Fibroblast of lung (primary cell): ENCODE results near the gene PGAM1. TPM values are rescaled to one million over a fixed set of nuclear protein-coding genes. Genes with fewer than 3 reads are reported as not detected.

Experiments used
- DNase-seq, 2 donors: peaks; one replicate each; pipeline versions ENCODE4 v3.0.0 to v3.0.0-alpha.2; 2010; ENCODE audit warnings: low read depth in 2 of 2
- H2AFZ ChIP-seq: 2 replicates; pipeline ENCODE4 v1.5.1; 2012; ENCODE audit warnings: low read length, control low read depth, inconsistent platforms
- H3K27ac ChIP-seq: 2 replicates; pipeline ENCODE4 v1.5.1; 2011; ENCODE audit warnings: low read length, control low read depth; ENCODE audit not compliant: insufficient read depth
- H3K27me3 ChIP-seq: 2 replicates; pipeline ENCODE4 v1.5.1; 2011; ENCODE audit warnings: mild to moderate bottlenecking, low read length; ENCODE audit not compliant: control insufficient read depth, insufficient read depth
- H3K36me3 ChIP-seq: 2 replicates; pipeline ENCODE4 v1.5.1; 2011; ENCODE audit warnings: low read length; ENCODE audit not compliant: control insufficient read depth, insufficient read depth
- H3K4me1 ChIP-seq: 2 replicates; pipeline ENCODE4 v1.5.1; 2011; ENCODE audit warnings: low read length; ENCODE audit not compliant: control insufficient read depth, insufficient read depth; ENCODE audit errors: extremely low read depth
- H3K4me2 ChIP-seq: 2 replicates; pipeline ENCODE4 v1.5.1; 2011; ENCODE audit warnings: low read length, control low read depth; ENCODE audit not compliant: insufficient read depth; ENCODE audit errors: extremely low read depth
- H3K4me3 ChIP-seq, 4 experiments: fragments of 200-600 bp in 1 of 4; sonication (generic) in 1 of 4; replicated peaks in 1 of 4; 2 replicates each; pipeline ENCODE4 v1.5.1; 2011 to 2016; ENCODE audit warnings: low read length in 4 of 4, low read depth in 3 of 4, mild to moderate bottlenecking in 3 of 4, control low read depth in 2 of 4, inconsistent platforms in 1 of 4, mixed read lengths in 1 of 4; ENCODE audit not compliant: insufficient read depth in 1 of 4; ENCODE audit errors: control extremely low read depth in 1 of 4
- H3K79me2 ChIP-seq: 2 replicates; pipeline ENCODE4 v1.5.1; 2012; ENCODE audit warnings: mild to moderate bottlenecking, low read length, inconsistent platforms; ENCODE audit not compliant: control insufficient read depth, insufficient read depth
- H3K9ac ChIP-seq: 2 replicates; pipeline ENCODE4 v1.5.1; 2011; ENCODE audit warnings: mild to moderate bottlenecking, low read length, control low read depth; ENCODE audit not compliant: insufficient read depth
- H3K9me3 ChIP-seq: 2 replicates; pipeline ENCODE4 v1.5.1; 2012; ENCODE audit warnings: low read depth, low read length; ENCODE audit not compliant: control insufficient read depth, insufficient read depth
- H4K20me1 ChIP-seq: 2 replicates; pipeline ENCODE4 v1.5.1; 2011; ENCODE audit warnings: low read length; ENCODE audit not compliant: control insufficient read depth, insufficient read depth; ENCODE audit errors: extremely low read depth
- EZH2 ChIP-seq: IDR thresholded peaks from 2 replicates; pipeline ENCODE4 v1.5.1; 2012; ENCODE audit warnings: low read length, control low read depth, mild to moderate bottlenecking; ENCODE audit errors: missing control alignments
- polyA plus RNA-seq, 2 donors: library from polyadenylated mRNA; depleted of rRNA in 1 of 2; stranded (reverse) in 1 of 2; unstranded in 1 of 2; fragments of >200 nt; gene quantifications; 2 replicates each; pipeline ENCODE4 v1.2.1, GENCODE V29; 2011 to 2012; ENCODE audit warnings: missing spikeins in 1 of 2
- total RNA-seq: library from RNA; depleted of rRNA; stranded (reverse); fragments of >200 nt; gene quantifications from 2 replicates; pipeline ENCODE4 v1.2.1, GENCODE V29; 2014
- TF ChIP-seq, protein P1 (sequence below), 2 donors: IDR thresholded peaks in 1 of 2; conservative IDR thresholded peaks in 1 of 2; 1 replicate in 1 of 2; 2 replicates in 1 of 2; pipeline ENCODE4 v1.5.1; 2011 to 2012; ENCODE audit warnings: low read length in 2 of 2, control low read depth in 1 of 2, inconsistent platforms in 1 of 2, low read depth in 1 of 2, mild to moderate bottlenecking in 1 of 2

The PGAM1 gene
- total and polyA plus RNA-seq, 2 donors (not counting 1 experiment from before 2014, with no cell fraction given): 209 to 498 TPM

DNA sequence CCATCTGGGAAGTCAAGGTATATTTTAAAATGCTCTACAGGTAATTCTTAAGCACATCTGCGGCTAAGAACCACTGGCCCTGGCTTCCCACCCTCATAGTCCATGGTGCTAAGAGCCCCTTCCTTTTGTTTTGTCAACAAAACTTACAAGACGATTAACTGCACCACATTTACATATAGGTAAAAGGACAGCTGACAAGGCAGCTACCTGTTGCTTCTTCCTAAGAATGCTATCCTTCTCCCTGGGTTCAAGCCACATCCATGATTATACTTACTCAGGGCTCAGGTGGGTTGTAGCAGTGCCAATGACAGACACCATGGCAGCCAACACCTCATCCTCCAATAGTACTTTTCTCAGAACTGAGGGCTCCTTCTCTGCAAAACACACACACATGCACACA is 36.3 kb downstream of the PGAM1 start:
- Histone ChIP-seq H3K27ac (no peak overlapping the region), H2AFZ (no peak overlapping the region), H3K27me3 (no peaks in the 10 kb centered on the region), H3K4me2 (no peak overlapping the region), H3K9ac (no peak overlapping the region), H3K4me1 (peaks cover 2% of the 10 kb centered on the region), H3K79me2 (no peaks in the 10 kb centered on the region), H3K4me3 (no peak overlapping the region), H4K20me1 (no peaks in the 10 kb centered on the region), H3K36me3 (peaks cover 39% of the 10 kb centered on the region), H3K9me3 (no peaks in the 10 kb centered on the region)
- TF ChIP-seq, protein P1, sequence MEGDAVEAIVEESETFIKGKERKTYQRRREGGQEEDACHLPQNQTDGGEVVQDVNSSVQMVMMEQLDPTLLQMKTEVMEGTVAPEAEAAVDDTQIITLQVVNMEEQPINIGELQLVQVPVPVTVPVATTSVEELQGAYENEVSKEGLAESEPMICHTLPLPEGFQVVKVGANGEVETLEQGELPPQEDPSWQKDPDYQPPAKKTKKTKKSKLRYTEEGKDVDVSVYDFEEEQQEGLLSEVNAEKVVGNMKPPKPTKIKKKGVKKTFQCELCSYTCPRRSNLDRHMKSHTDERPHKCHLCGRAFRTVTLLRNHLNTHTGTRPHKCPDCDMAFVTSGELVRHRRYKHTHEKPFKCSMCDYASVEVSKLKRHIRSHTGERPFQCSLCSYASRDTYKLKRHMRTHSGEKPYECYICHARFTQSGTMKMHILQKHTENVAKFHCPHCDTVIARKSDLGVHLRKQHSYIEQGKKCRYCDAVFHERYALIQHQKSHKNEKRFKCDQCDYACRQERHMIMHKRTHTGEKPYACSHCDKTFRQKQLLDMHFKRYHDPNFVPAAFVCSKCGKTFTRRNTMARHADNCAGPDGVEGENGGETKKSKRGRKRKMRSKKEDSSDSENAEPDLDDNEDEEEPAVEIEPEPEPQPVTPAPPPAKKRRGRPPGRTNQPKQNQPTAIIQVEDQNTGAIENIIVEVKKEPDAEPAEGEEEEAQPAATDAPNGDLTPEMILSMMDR (conservative IDR thresholded peaks at IDR 0.05 in 1 of 2, IDR thresholded peaks at IDR 0.05 in 1 of 2; ENCODE audit: low read depth in 1 of 2, low read length in 2 of 2): no peak
- DNase-seq: no peak

DNA sequence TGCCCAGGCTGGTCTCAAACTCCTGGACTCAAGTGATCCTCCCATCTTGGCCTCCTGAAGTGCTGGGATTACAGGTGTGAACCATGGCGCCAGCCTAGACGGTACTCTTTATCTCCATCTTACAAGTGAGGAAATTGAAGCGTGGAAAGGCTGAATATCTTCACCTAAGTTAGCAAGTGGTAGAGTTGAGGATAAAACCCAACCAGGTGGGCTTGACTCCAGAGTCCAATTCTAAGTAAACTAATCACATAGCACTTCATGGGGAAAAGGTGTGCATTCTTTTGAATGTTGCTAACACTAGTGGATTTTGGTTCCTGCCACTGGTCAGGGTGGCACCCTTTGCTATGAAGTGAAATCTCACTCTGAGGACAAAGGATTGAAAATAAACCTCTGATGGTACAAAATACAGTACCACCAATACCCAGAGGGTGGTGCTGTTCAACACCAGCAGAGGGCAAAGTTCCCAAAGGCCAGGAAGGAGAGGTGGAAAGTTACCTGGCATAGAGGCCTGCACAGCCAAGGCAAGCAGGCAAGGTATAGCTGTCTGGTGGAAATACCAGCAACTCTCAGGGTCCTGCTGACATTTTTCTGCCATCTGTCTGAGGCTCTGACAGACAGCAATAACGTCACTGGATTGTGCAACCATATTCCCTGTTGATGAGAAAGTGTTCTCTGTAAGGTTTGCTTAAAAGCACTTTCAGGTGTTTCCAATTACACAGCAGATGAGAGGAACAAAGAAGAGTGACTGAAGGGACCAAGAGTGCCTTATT is 37.6 kb downstream of the PGAM1 start:
- Histone ChIP-seq H3K36me3 (peaks cover 33% of the 10 kb centered on the region), H3K79me2 (no peaks in the 10 kb centered on the region)

DNA sequence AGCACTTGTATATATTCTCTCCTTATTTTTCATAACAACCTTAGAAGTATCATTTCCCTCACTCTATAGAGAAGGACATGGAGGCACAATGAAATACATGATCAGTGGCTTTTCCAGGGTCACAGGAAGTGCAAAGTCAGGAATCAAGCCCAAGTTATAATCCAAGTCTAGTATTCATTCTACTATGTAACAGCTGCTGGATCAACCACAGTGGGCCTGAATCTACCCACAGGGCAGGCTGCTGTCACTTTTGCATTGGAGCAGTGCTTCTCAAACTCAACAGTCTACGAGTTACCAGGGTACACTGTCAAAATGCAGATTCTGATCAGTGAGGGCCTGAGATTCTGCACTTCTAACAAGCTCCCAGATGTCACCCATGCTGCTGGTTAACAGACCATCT is 38.2 kb downstream of the PGAM1 start:
- H4K20me1 ChIP-seq: no peaks in the 10 kb centered on the region
- TF ChIP-seq, protein P1 (conservative IDR thresholded peaks at IDR 0.05 in 1 of 2, IDR thresholded peaks at IDR 0.05 in 1 of 2; ENCODE audit: low read depth in 1 of 2, low read length in 2 of 2): no peak
- no peak for TF ChIP-seq EZH2
- H3K4me1 ChIP-seq: peaks cover 2% of the 10 kb centered on the region
- peaks cover 30% of the 10 kb centered on the region for H3K36me3 ChIP-seq
- no peaks in the 10 kb centered on the region for H3K79me2 ChIP-seq
- H3K27me3 ChIP-seq: no peaks in the 10 kb centered on the region
- no peak overlapping the region for H3K4me2 ChIP-seq
- H3K4me3 ChIP-seq: no peak overlapping the region
- H3K9me3 ChIP-seq: no peaks in the 10 kb centered on the region
- H3K27ac ChIP-seq: no peak overlapping the region
- no peak overlapping the region for H3K9ac ChIP-seq
- no peak for DNase-seq
- H2AFZ ChIP-seq: no peak overlapping the region

More for the DNA sequence above, 37.6 kb downstream of the PGAM1 start:
- DNase-seq: peak; percentile 27 to 59
- no peak overlapping the region for H2AFZ ChIP-seq
- H3K9me3 ChIP-seq: no peaks in the 10 kb centered on the region
- no peaks in the 10 kb centered on the region for H4K20me1 ChIP-seq
- H3K9ac ChIP-seq: no peak overlapping the region
- TF ChIP-seq EZH2: no peak
- TF ChIP-seq, protein P1 (conservative IDR thresholded peaks at IDR 0.05 in 1 of 2, IDR thresholded peaks at IDR 0.05 in 1 of 2; ENCODE audit: low read depth in 1 of 2, low read length in 2 of 2): peak; percentile 90 to 93
- no peaks in the 10 kb centered on the region for H3K27me3 ChIP-seq
- peak overlapping the region; percentile 4 for H3K27ac ChIP-seq
- H3K4me1 ChIP-seq: peaks cover 2% of the 10 kb centered on the region
- no peak overlapping the region for H3K4me2 ChIP-seq
- H3K4me3 ChIP-seq: no peak overlapping the region
